Breast epithelium (tissue), 3 donors: Measurements from ENCODE around the gene ERBIN.

Source experiments
- POLR2A ChIP-seq: fragments of 450-650 bp; IDR thresholded peaks from one replicate; pipeline ENCODE4 v1.6.1; 2016; ENCODE audit warnings: antibody characterized with exemption, mild to moderate bottlenecking, moderate library complexity
- POLR2AphosphoS5 ChIP-seq, 3 donors: sonication (generic); formaldehyde crosslinking; IDR thresholded peaks; one replicate each; pipeline ENCODE4 v1.6.1; 2017; ENCODE audit warnings: antibody characterized with exemption in 3 of 3
- TF ChIP-seq, protein P1 (sequence below), 3 donors: fragments of 450-650 bp; IDR thresholded peaks; one replicate each; pipeline ENCODE4 v1.5.1; 2016 to 2017; ENCODE audit warnings: antibody characterized with exemption in 3 of 3, mild to moderate bottlenecking in 3 of 3, moderate library complexity in 3 of 3

DNA sequence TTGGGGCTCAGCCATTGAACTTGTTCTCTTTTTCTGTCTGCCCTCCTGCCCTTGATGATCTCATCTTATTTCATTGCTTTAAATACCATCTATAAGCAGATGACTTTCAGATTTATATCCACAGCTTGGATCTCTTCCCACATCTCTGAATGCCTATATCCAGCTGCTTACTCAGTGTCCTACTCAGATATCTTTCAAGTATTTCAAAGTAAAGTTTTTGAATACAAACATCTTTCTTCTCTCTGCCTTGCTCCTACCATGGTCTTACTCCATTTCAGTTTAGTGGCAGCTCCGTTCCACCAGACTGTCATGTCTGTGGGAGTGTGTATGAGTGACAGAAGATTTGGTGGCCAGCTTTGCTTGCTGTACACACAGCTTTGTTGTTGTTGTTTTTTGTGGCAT is 59.7 kb downstream of the ERBIN start:
- TF ChIP-seq, protein P1, sequence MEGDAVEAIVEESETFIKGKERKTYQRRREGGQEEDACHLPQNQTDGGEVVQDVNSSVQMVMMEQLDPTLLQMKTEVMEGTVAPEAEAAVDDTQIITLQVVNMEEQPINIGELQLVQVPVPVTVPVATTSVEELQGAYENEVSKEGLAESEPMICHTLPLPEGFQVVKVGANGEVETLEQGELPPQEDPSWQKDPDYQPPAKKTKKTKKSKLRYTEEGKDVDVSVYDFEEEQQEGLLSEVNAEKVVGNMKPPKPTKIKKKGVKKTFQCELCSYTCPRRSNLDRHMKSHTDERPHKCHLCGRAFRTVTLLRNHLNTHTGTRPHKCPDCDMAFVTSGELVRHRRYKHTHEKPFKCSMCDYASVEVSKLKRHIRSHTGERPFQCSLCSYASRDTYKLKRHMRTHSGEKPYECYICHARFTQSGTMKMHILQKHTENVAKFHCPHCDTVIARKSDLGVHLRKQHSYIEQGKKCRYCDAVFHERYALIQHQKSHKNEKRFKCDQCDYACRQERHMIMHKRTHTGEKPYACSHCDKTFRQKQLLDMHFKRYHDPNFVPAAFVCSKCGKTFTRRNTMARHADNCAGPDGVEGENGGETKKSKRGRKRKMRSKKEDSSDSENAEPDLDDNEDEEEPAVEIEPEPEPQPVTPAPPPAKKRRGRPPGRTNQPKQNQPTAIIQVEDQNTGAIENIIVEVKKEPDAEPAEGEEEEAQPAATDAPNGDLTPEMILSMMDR (IDR thresholded peaks at IDR 0.05): no peak
- TF ChIP-seq POLR2AphosphoS5 (IDR thresholded peaks at IDR 0.05) (no peak), POLR2A (no peak)
